Mucosa of descending colon (tissue), 3 donors: ENCODE measurements around the gene NELFE. TPM values are rescaled to one million over a fixed set of nuclear protein-coding genes. Genes with fewer than 3 reads are reported as not detected.
"Not testable (repeated sequence)": the region's sequence is repeated elsewhere in the genome, so short reads cannot be mapped to it uniquely, and the experiment has no call there.

Experiments
- ATAC-seq: fragments of 200-7000 bp; cut with Tn5 transposase; one replicate; pipeline ENCODE4 v1.9.1; 2020; ENCODE audit warnings: mild to moderate bottlenecking, moderate library complexity
- DNase-seq, 3 donors: peaks; one replicate each; pipeline ENCODE4 v3.0.0-alpha.2; 2020
- H3K36me3 ChIP-seq: fragments of 200-600 bp; one replicate; pipeline ENCODE4 v1.8.0; 2021; ENCODE audit warnings: low read depth, mild to moderate bottlenecking
- H3K4me1 ChIP-seq: fragments of 200-600 bp; one replicate; pipeline ENCODE4 v1.8.0; 2021; ENCODE audit warnings: low read depth, mild to moderate bottlenecking
- H3K4me3 ChIP-seq: fragments of 200-600 bp; one replicate; pipeline ENCODE4 v1.8.0; 2021; ENCODE audit warnings: mild to moderate bottlenecking
- H3K9me3 ChIP-seq: fragments of 200-600 bp; one replicate; pipeline ENCODE4 v1.8.0; 2021; ENCODE audit warnings: mild to moderate bottlenecking
- CTCF ChIP-seq: fragments of 200-600 bp; IDR thresholded peaks from one replicate; pipeline ENCODE4 v1.8.0; 2022; ENCODE audit warnings: antibody characterized with exemption, mild to moderate bottlenecking
- intact Hi-C, 2 donors: fragments of 100-400 bp; cut with DNase I in 1 of 2; cut with micrococcal nuclease in 1 of 2; formaldehyde crosslinking; loops; one replicate each; pipeline versions ENCODE4 v1.11.0 to v1.11.1; 2022; cut with DNase I, micrococcal nuclease
- microRNA-seq: library from miRNA; unstranded; fragments of <30 nt; microRNA quantifications from one replicate; pipeline ENCODE4, GENCODE V29; 2019
- total RNA-seq, 3 donors: library from RNA; stranded (reverse); fragmentation: NEBNext Ultra II Directional in 2 of 3; extraction: Animal tissue kit (Norgen Biotek cat#: 25700) in 2 of 3; gene quantifications; one replicate each; pipeline versions ENCODE4 v1.2.1 to v1.2.4, GENCODE V29; 2021 to 2023
- donor health status: DM: no; HTN: no; CAD: no; lungs with moderate emphysema.
- donor health status: DM: no; HTN: no; CAD: no.
- donor health status: DM: no; HTN: yes; CAD: no.

NELFE gene
- total RNA-seq, 3 donors from 2014 or later: 44.9 to 52.4 (median 51.8) TPM

- intact Hi-C loops: loop anchor here in 1 of 2 donors (10.0 kb wide), 1 partner anchor 48 kb away; the partner anchor contains the start of genes NELFE and SKIC2
- peaks cover 7% of the 10 kb centered on the region for H3K4me1 ChIP-seq
- H3K4me3 ChIP-seq: no peak overlapping the region
- TF ChIP-seq CTCF: no peak
- H3K9me3 ChIP-seq: no peaks in the 10 kb centered on the region
- ATAC-seq (no peak), DNase-seq (no peak)
- no peaks in the 10 kb centered on the region for H3K36me3 ChIP-seq
These were observed 51.5 kb downstream of the NELFE start for GRCh38 chr6:31907158-31907813.

- not testable (repeated sequence) for H3K4me1 ChIP-seq, ATAC-seq, DNase-seq, H3K9me3 ChIP-seq, H3K36me3 ChIP-seq, H3K4me3 ChIP-seq
- intact Hi-C loops: loop anchor here in 1 of 2 donors (10.0 kb wide), 1 partner anchor 48 kb away; the partner anchor contains the start of genes NELFE and SKIC2
These were observed 52.0 kb downstream of the NELFE start for GRCh38 chr6:31906727-31907126.

GRCh38 chr6:31906122-31906521 is 52.6 kb downstream of the NELFE start:
- intact Hi-C loops: loop anchor here in 1 of 2 donors (10.0 kb wide), 1 partner anchor 49 kb away; the partner anchor contains the start of genes NELFE and SKIC2
- DNase-seq (no peak), ATAC-seq (no peak)
- no peaks in the 10 kb centered on the region for H3K36me3 ChIP-seq
- no peak overlapping the region for H3K4me3 ChIP-seq
- no peaks in the 10 kb centered on the region for H3K9me3 ChIP-seq
- TF ChIP-seq CTCF: no peak
- peaks cover 11% of the 10 kb centered on the region for H3K4me1 ChIP-seq

GRCh38 chr6:31905041-31905440 is 53.7 kb downstream of the NELFE start:
- intact Hi-C loops: loop anchor here in 1 of 2 donors (10.0 kb wide), 1 partner anchor 50 kb away; the partner anchor contains the start of genes NELFE and SKIC2
- ATAC-seq: no peak

GRCh38 chr6:31903957-31904356 is 54.8 kb downstream of the NELFE start:
- no peak for TF ChIP-seq CTCF
- Histone ChIP-seq H3K36me3 (no peaks in the 10 kb centered on the region), H3K4me1 (peaks cover 16% of the 10 kb centered on the region), H3K4me3 (no peak overlapping the region), H3K9me3 (no peaks in the 10 kb centered on the region)
- ATAC-seq (no peak), DNase-seq (no peak)
- intact Hi-C loops: loop anchor here in 1 of 2 donors (10.0 kb wide), 1 partner anchor 51 kb away; the partner anchor contains the start of genes NELFE and SKIC2

More at GRCh38 chr6:31905041-31905440, 53.7 kb downstream of the NELFE start:
- H3K9me3 ChIP-seq: no peaks in the 10 kb centered on the region
- H3K4me3 ChIP-seq: no peak overlapping the region
- no peaks in the 10 kb centered on the region for H3K36me3 ChIP-seq
- DNase-seq: no peak
- no peak for TF ChIP-seq CTCF
- peaks cover 15% of the 10 kb centered on the region for H3K4me1 ChIP-seq

Small RNAs within 50 kb of the gene (microRNA-seq; reads per million reads assigned to microRNA genes)
- 0.70 reads per million for gene MIR1236

Other genes starting within 250 kb of the NELFE start
- gene LY6G6D, start 243.6 kb downstream of the NELFE start, total RNA-seq: 1 to 10 TPM in 1 of 3 donors, under 1 TPM in 1, not detected in 1; 0.90 to 6.1 TPM
- under 1 TPM in 1 of 3 donors, not detected in 2; 0.32 TPM for gene LY6G6C, start 237.2 kb downstream of the NELFE start, total RNA-seq
- 1 to 10 TPM in 1 of 3 donors, under 1 TPM in 2; 0.48 to 1.4 (median 0.57) TPM for gene MPIG6B, start 235.6 kb downstream of the NELFE start, total RNA-seq
- 100 to 1,000 TPM in 1 of 3 donors, 10 to 100 TPM in 2; 56.1 to 152 (median 99.5) TPM for gene DDAH2, start 229.7 kb downstream of the NELFE start, total RNA-seq
- 100 to 1,000 TPM; 269 to 555 (median 441) TPM for gene CLIC1, start 222.4 kb downstream of the NELFE start, total RNA-seq
- gene MSH5, start 219.0 kb downstream of the NELFE start, total RNA-seq: 10 to 100 TPM; 14.1 to 29.9 (median 29.7) TPM
- 1 to 10 TPM; 2.5 to 9.6 (median 4.3) TPM for gene SAPCD1, start 196.3 kb downstream of the NELFE start, total RNA-seq
- gene VWA7, start 181.6 kb downstream of the NELFE start, total RNA-seq: 1 to 10 TPM; 5.9 to 8.2 (median 6.9) TPM
- gene VARS1, start 163.2 kb downstream of the NELFE start, total RNA-seq: 10 to 100 TPM; 41.7 to 65.8 (median 45.0) TPM
- gene LSM2, start 152.0 kb downstream of the NELFE start, total RNA-seq: 10 to 100 TPM; 21.7 to 35.5 (median 33.8) TPM
- 1 to 10 TPM; 1.2 to 3.4 (median 1.3) TPM for gene HSPA1L, start 143.7 kb downstream of the NELFE start, total RNA-seq
- gene HSPA1A, start 143.4 kb downstream of the NELFE start, total RNA-seq: 100 to 1,000 TPM in 2 of 3 donors, 10 to 100 TPM in 1; 73.6 to 274 (median 107) TPM
- 100 to 1,000 TPM; 172 to 254 (median 200) TPM for gene HSPA1B, start 131.2 kb downstream of the NELFE start, total RNA-seq
- 10 to 100 TPM; 44.0 to 65.7 (median 45.0) TPM for gene NEU1, start 96.2 kb downstream of the NELFE start, total RNA-seq
- 100 to 1,000 TPM; 332 to 795 (median 740) TPM for gene SLC44A4, start 80.0 kb downstream of the NELFE start, total RNA-seq
- 10 to 100 TPM; 29.6 to 50.1 (median 36.4) TPM for gene EHMT2, start 61.3 kb downstream of the NELFE start, total RNA-seq
- gene ZBTB12, start 56.9 kb downstream of the NELFE start, total RNA-seq: 1 to 10 TPM; 2.3 to 6.2 (median 3.4) TPM
- gene C2, start 31.3 kb downstream of the NELFE start, total RNA-seq: 10 to 100 TPM in 2 of 3 donors, 1 to 10 TPM in 1; 5.5 to 33.7 (median 17.9) TPM
- 100 to 1,000 TPM in 1 of 3 donors, 10 to 100 TPM in 2; 34.5 to 178 (median 40.4) TPM for gene CFB, start 12.9 kb downstream of the NELFE start, total RNA-seq
- 10 to 100 TPM; 58.6 to 87.2 (median 81.2) TPM for gene SKIC2, start 204 bp upstream of the NELFE start, total RNA-seq
- 10 to 100 TPM; 12.4 to 18.1 (median 15.8) TPM for gene DXO, start 13.2 kb upstream of the NELFE start, total RNA-seq
- 100 to 1,000 TPM in 1 of 3 donors, 10 to 100 TPM in 2; 10.2 to 203 (median 56.0) TPM for gene C4A, start 23.1 kb upstream of the NELFE start, total RNA-seq
- 100 to 1,000 TPM in 1 of 3 donors, 10 to 100 TPM in 1, 1 to 10 TPM in 1; 9.2 to 175 (median 51.0) TPM for gene C4B, start 55.8 kb upstream of the NELFE start, total RNA-seq
- gene CYP21A2, start 79.4 kb upstream of the NELFE start, total RNA-seq: 1 to 10 TPM in 1 of 3 donors, under 1 TPM in 2; 0.93 to 2.1 (median 0.94) TPM
- 10 to 100 TPM; 20.1 to 87.0 (median 36.9) TPM for gene TNXB, start 150.4 kb upstream of the NELFE start, total RNA-seq
- gene ATF6B, start 169.3 kb upstream of the NELFE start, total RNA-seq: 100 to 1,000 TPM in 1 of 3 donors, 10 to 100 TPM in 2; 79.9 to 121 (median 97.4) TPM
- 1 to 10 TPM; 5.0 to 6.8 (median 5.3) TPM for gene FKBPL, start 171.3 kb upstream of the NELFE start, total RNA-seq
- 1 to 10 TPM in 2 of 3 donors, under 1 TPM in 1; 0.96 to 6.6 (median 2.0) TPM for gene PRRT1, start 193.0 kb upstream of the NELFE start, total RNA-seq
- gene PPT2, start 195.2 kb upstream of the NELFE start, total RNA-seq: 10 to 100 TPM; 16.8 to 37.2 (median 34.4) TPM
- 10 to 100 TPM; 16.9 to 32.1 (median 21.5) TPM for gene EGFL8, start 205.6 kb upstream of the NELFE start, total RNA-seq
- 10 to 100 TPM; 49.0 to 60.1 (median 56.2) TPM for gene AGPAT1, start 217.1 kb upstream of the NELFE start, total RNA-seq
- gene RNF5, start 219.4 kb upstream of the NELFE start, total RNA-seq: 100 to 1,000 TPM in 1 of 3 donors, 10 to 100 TPM in 2; 79.0 to 114 (median 85.0) TPM
- 1 to 10 TPM; 5.3 to 8.1 (median 6.3) TPM for gene AGER, start 225.3 kb upstream of the NELFE start, total RNA-seq
- 10 to 100 TPM; 49.4 to 97.7 (median 53.9) TPM for gene PBX2, start 231.2 kb upstream of the NELFE start, total RNA-seq
- 10 to 100 TPM in 1 of 3 donors, 1 to 10 TPM in 2; 6.6 to 14.7 (median 9.9) TPM for gene GPSM3, start 233.7 kb upstream of the NELFE start, total RNA-seq